Endothelial cell of umbilical vein (primary cell): ENCODE data around the gene CD38.

Experiments
- EZH2 ChIP-seq: IDR thresholded peaks from 2 replicates; pipeline ENCODE4 v1.6.1; 2012; ENCODE audit warnings: borderline replicate concordance, low read depth, mild to moderate bottlenecking, moderate library complexity, low read length, inconsistent platforms; ENCODE audit not compliant: severe bottlenecking
- FOS ChIP-seq: IDR thresholded peaks from 2 replicates; pipeline ENCODE4 v1.6.1; 2011; ENCODE audit warnings: mild to moderate bottlenecking, low read length, moderate library complexity, borderline replicate concordance; ENCODE audit not compliant: insufficient read depth
- JUN ChIP-seq: IDR thresholded peaks from 2 replicates; pipeline ENCODE4 v1.6.1; 2011; ENCODE audit warnings: borderline replicate concordance, low read depth; ENCODE audit not compliant: insufficient read length, insufficient read depth
- MAX ChIP-seq: IDR thresholded peaks from 2 replicates; pipeline ENCODE4 v1.6.1; 2011; ENCODE audit not compliant: insufficient read depth, insufficient read length
- MYC ChIP-seq: IDR thresholded peaks from one replicate; pipeline ENCODE4 v1.6.1; 2011; ENCODE audit warnings: mild to moderate bottlenecking, low read depth, low read length
- POLR2A ChIP-seq: IDR thresholded peaks from 2 replicates; pipeline ENCODE4 v1.6.1; 2012; ENCODE audit warnings: low read depth, mild to moderate bottlenecking, control low read depth, low read length
- POLR2AphosphoS5 ChIP-seq: IDR thresholded peaks from 2 replicates; pipeline ENCODE4 v1.6.1; 2012; ENCODE audit warnings: low read depth, mild to moderate bottlenecking, control low read depth, low read length, moderate library complexity; ENCODE audit not compliant: insufficient read depth
- TF ChIP-seq, protein P1 (sequence below), 2 donors: IDR thresholded peaks; 1 replicate in 1 of 2; 2 replicates in 1 of 2; pipeline ENCODE4 v1.5.1; 2011; ENCODE audit warnings: low read length in 2 of 2, mild to moderate bottlenecking in 2 of 2, moderate library complexity in 2 of 2, control low read depth in 1 of 2, inconsistent platforms in 1 of 2, low read depth in 1 of 2; ENCODE audit not compliant: insufficient read depth in 1 of 2; ENCODE audit errors: extremely low read depth in 1 of 2

GRCh38 chr4:15805583-15806517 lies 27.7 kb downstream of the CD38 start:
- TF ChIP-seq POLR2A (no peak), MAX (no peak), EZH2 (no peak), POLR2AphosphoS5 (no peak), MYC (no peak), FOS (no peak), JUN (no peak)
- TF ChIP-seq, protein P1, sequence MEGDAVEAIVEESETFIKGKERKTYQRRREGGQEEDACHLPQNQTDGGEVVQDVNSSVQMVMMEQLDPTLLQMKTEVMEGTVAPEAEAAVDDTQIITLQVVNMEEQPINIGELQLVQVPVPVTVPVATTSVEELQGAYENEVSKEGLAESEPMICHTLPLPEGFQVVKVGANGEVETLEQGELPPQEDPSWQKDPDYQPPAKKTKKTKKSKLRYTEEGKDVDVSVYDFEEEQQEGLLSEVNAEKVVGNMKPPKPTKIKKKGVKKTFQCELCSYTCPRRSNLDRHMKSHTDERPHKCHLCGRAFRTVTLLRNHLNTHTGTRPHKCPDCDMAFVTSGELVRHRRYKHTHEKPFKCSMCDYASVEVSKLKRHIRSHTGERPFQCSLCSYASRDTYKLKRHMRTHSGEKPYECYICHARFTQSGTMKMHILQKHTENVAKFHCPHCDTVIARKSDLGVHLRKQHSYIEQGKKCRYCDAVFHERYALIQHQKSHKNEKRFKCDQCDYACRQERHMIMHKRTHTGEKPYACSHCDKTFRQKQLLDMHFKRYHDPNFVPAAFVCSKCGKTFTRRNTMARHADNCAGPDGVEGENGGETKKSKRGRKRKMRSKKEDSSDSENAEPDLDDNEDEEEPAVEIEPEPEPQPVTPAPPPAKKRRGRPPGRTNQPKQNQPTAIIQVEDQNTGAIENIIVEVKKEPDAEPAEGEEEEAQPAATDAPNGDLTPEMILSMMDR (IDR thresholded peaks at IDR 0.05; ENCODE audit: extremely low read depth in 1 of 2, insufficient read depth in 1 of 2, low read depth in 1 of 2, low read length in 2 of 2), result peak; percentile 63 to 65
